DOHH2 (cell line): Measurements from ENCODE around the gene RNU1-3.
"Not testable (repeated sequence)": the region's sequence is repeated elsewhere in the genome, so short reads cannot be mapped to it uniquely, and the experiment has no call there.

Source experiments
- H3F3A ChIP-seq: fragments of 200-600 bp; sonication (generic), shearing (Covaris generic); 2 replicates; pipeline ENCODE4 v1.6.0; 2016; ENCODE audit warnings: antibody characterized with exemption, mild to moderate bottlenecking; ENCODE audit not compliant: control insufficient read depth, insufficient read depth
- H3K27ac ChIP-seq: fragments of 200-600 bp; sonication (generic); 2 replicates; pipeline ENCODE4 v1.5.1; 2014; ENCODE audit warnings: low read depth, mild to moderate bottlenecking, low read length, moderate library complexity
- H3K27me3 ChIP-seq: fragments of 200-600 bp; sonication (generic); 2 replicates; pipeline ENCODE4 v1.6.1; 2014; ENCODE audit warnings: mild to moderate bottlenecking, low read length, mixed read lengths; ENCODE audit not compliant: control insufficient read depth
- H3K36me3 ChIP-seq: fragments of 200-600 bp; sonication (generic); 2 replicates; pipeline ENCODE4 v1.6.1; 2014; ENCODE audit warnings: mild to moderate bottlenecking, low read length, moderate library complexity, mixed read lengths; ENCODE audit not compliant: control insufficient read depth
- H3K4me1 ChIP-seq: fragments of 200-600 bp; sonication (generic); 2 replicates; pipeline ENCODE4 v1.6.1; 2014; ENCODE audit warnings: mild to moderate bottlenecking, low read length, mixed read lengths; ENCODE audit not compliant: control insufficient read depth
- H3K4me2 ChIP-seq: fragments of 200-600 bp; sonication (generic); 2 replicates; pipeline ENCODE4 v1.6.0; 2014; ENCODE audit warnings: mild to moderate bottlenecking, low read length, moderate library complexity
- H3K4me3 ChIP-seq: fragments of 200-600 bp; sonication (generic); 2 replicates; pipeline ENCODE4 v1.5.1; 2014; ENCODE audit warnings: mild to moderate bottlenecking, low read length, mixed read lengths
- H3K79me2 ChIP-seq: fragments of 200-600 bp; sonication (generic); 2 replicates; pipeline ENCODE4 v1.6.1; 2014; ENCODE audit warnings: mild to moderate bottlenecking, low read length, mixed read lengths; ENCODE audit not compliant: control insufficient read depth
- H3K9me2 ChIP-seq: fragments of 200-600 bp; sonication (generic); replicated peaks from 2 replicates; pipeline ENCODE4 v1.6.1; 2014; ENCODE audit warnings: mild to moderate bottlenecking, low read length, mixed read lengths; ENCODE audit not compliant: control insufficient read depth
- H3K9me3 ChIP-seq: fragments of 200-600 bp; sonication (generic); 2 replicates; pipeline ENCODE4 v1.6.1; 2014; ENCODE audit warnings: antibody characterized with exemption, low read length, mixed read lengths; ENCODE audit not compliant: control insufficient read depth, insufficient read depth
- H4K20me1 ChIP-seq: fragments of 200-600 bp; sonication (generic); 2 replicates; pipeline ENCODE4 v1.6.0; 2014; ENCODE audit warnings: low read depth, mild to moderate bottlenecking, antibody characterized with exemption, low read length, moderate library complexity; ENCODE audit not compliant: control insufficient read depth, insufficient read depth

Gene RNU1-3

DNA sequence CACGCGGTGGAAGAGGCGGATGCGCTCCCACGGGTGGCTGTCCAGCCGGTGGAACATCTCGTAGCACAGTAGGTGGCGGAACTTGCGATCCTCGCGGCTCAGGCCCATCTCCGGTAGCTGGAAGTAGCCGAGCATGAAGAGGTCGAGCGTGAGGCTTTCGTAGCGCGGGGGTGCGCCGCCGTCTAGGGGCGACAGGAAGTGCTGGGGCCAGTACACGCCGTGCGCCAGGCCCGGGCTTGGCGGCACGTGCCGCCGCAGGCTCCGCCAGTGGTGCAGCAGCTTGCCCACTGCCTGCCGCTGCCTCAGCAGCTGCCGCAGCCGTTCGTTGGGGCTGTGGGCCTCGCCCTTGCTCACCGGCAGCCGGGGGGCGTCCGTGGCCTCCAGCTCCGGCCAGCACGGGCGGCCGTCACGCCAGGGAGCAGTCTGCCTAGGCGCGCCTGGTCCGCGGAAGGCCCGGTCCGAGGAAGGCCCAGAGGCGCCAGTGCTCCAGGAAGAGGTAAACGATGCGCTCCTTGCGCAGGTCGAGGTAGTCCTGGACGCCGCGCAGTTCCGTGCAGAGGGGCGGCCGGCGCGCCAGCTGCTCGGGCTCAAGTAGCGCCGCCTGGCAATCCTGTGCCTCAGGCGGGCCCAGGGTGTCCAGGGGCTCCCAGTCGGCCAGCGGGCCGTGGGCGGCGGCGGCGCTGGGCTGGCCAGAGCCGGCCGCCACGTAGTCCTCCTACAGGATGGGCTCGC is 26.1 kb upstream of the RNU1-3 start:
- not testable (repeated sequence) for H3K9me3 ChIP-seq, H3F3A ChIP-seq, H3K27ac ChIP-seq, H3K9me2 ChIP-seq, H3K27me3 ChIP-seq, H3K36me3 ChIP-seq, H3K79me2 ChIP-seq, H3K4me1 ChIP-seq, H3K4me3 ChIP-seq, H3K4me2 ChIP-seq, H4K20me1 ChIP-seq

DNA sequence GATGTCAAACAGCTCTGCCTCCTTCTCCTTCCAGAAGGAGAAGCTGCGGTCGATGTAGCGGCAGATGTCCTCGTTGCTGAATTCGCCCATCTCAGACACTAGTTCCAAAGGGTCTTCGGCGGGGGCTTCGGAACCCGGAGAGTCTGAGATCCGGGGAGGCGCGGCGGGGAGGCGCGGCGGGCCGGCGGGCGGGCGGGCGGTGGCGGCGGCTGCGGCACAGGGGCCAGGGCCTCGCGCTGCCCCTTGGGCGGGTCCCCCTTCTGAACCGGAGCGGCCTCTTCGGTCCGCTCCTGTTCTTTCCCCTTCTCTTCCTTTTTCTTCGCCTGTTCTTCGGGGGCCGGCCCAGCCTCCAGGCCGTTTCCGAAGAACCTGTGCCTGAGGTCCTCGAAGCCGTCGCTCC is 25.5 kb upstream of the RNU1-3 start:
- H3K9me2 ChIP-seq, H3K79me2 ChIP-seq, H3K9me3 ChIP-seq, H3F3A ChIP-seq, H3K27ac ChIP-seq, H3K36me3 ChIP-seq, H3K4me3 ChIP-seq, H3K27me3 ChIP-seq, H4K20me1 ChIP-seq, H3K4me1 ChIP-seq, H3K4me2 ChIP-seq: not testable (repeated sequence)

DNA sequence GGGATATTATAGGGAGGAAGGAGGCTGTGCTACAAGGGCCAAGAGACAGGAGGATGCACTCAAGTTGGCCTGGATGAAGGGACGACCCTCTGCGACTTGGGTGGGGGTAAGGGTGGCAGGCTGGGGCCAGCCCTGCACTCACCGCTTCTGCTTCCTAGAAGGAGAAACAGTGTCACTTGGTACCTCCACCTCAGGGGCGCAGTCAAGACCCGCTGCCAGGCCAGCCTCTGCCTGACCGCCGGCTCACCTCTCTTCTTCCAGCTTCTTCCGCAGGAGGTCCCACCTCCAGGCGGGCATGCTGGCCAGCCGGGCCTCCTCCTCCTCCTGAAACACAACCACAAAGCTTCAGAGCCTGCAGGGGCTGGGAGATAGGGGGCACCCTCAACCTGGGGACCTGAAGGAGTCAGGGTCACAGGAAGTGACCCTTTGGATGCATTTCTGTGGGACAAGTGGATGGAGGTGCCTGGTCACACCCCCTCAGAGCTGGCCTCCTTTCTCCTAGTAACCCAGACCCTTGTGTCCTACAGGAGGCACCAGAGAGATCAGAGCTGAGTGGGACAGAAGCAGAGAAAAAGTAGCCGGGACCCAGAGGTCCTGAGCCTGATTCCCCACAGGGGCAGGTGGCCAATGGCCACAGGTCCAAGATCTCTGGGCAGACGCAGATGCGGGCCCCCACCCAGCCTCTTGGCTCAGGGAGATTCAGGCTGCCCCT is 24.4 kb upstream of the RNU1-3 start:
- H3K4me3 ChIP-seq, H3F3A ChIP-seq, H3K9me2 ChIP-seq, H3K4me1 ChIP-seq, H3K36me3 ChIP-seq, H3K79me2 ChIP-seq, H3K4me2 ChIP-seq, H3K27me3 ChIP-seq, H4K20me1 ChIP-seq, H3K9me3 ChIP-seq, H3K27ac ChIP-seq: not testable (repeated sequence)

DNA sequence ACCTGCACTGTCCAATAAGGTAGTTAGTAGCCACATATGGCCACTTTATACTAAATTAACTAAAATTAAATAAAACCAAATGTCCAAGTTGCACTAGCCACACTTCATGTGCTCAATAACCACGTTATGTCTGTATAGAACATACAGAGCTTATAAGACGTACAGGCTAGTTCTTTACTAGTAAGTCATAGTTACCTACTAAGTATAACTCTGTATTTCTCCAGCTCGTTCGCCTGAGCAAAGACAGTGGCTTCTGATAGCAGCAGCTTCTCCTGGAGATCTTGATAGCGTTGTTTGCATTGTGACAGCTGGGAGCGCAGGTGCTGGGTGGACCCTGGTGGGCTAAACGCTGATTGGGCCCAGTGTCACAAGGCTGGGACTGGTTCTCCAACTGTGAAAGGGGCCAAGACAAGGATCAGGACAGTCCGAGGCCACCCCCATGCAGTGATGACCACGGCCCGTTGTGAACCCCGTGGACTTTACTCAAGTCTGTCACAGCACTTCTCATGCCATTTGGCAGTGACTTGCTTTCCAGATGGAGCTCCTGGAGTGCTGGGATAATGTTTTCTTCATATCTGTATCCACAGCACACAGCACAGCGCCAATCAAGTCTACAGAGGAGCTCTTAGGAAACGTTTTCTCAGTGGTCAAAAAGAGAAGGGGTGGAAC is 20.5 kb upstream of the RNU1-3 start:
- H3K4me1 ChIP-seq, H3K27ac ChIP-seq, H3K27me3 ChIP-seq: not testable (repeated sequence)

DNA sequence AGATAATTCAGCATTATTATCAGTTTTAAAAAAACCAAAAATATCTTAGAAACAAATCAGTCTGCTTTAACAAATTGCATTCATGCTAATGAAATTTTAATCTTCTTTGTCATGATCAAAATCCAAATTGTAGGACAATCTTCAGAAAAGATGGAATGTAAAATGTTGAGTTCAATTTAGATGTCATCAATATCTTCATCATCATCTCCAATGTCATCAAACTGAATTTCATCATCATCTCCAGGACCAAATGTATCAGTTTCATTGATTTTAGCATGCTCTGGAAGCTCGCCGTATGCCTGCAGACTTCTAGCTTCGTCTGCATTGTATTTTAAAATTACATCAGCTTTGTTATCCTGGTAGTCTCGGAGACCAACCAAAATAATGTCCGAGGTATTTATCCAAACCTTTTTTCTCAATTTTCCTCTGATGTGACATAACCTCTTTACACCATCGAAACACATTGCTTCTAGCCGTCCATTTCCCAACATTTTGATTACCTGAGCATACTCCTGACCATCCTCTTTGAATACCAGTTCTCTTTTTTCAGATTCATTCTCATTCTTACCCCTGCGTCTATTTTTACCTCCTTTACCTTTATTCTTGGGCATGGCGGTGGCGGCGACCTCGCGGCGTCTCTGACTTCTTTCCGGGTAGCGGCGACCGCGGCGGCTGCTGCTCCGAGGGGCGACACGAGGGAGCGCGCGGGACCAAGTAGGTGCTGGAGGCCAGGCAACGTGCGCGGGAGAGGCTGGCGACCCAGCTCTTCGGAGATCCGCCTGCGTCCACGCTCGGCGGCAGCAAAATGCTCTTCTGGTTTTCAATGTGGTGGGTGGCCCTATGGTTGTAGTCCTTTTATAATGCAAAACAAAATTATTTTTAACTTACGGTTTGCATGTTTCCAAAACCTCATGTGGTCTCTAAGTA is 19.0 kb upstream of the RNU1-3 start:
- not testable (repeated sequence) for H3K79me2 ChIP-seq, H3K27ac ChIP-seq, H3K9me2 ChIP-seq, H3F3A ChIP-seq, H3K27me3 ChIP-seq, H3K4me1 ChIP-seq, H3K36me3 ChIP-seq, H3K9me3 ChIP-seq, H4K20me1 ChIP-seq
- Histone ChIP-seq H3K4me2 (peak overlapping the region; percentile 56), H3K4me3 (peak overlapping the region; percentile 68)

More for the DNA sequence above, 20.5 kb upstream of the RNU1-3 start:
- H4K20me1 ChIP-seq, H3K9me2 ChIP-seq, H3K4me2 ChIP-seq, H3F3A ChIP-seq, H3K9me3 ChIP-seq, H3K79me2 ChIP-seq, H3K36me3 ChIP-seq, H3K4me3 ChIP-seq: not testable (repeated sequence)
